ENCODE results near the gene ESPNL. TPM values are rescaled to one million over a fixed set of nuclear protein-coding genes. Genes with fewer than 3 reads are reported as not detected.
A peak's percentile ranks its signal among the peaks of the same experiment; 100 is the strongest.

ESPNL gene
- total RNA-seq, 1 experiment from 2014 or later, result 1.0 TPM

DNA sequence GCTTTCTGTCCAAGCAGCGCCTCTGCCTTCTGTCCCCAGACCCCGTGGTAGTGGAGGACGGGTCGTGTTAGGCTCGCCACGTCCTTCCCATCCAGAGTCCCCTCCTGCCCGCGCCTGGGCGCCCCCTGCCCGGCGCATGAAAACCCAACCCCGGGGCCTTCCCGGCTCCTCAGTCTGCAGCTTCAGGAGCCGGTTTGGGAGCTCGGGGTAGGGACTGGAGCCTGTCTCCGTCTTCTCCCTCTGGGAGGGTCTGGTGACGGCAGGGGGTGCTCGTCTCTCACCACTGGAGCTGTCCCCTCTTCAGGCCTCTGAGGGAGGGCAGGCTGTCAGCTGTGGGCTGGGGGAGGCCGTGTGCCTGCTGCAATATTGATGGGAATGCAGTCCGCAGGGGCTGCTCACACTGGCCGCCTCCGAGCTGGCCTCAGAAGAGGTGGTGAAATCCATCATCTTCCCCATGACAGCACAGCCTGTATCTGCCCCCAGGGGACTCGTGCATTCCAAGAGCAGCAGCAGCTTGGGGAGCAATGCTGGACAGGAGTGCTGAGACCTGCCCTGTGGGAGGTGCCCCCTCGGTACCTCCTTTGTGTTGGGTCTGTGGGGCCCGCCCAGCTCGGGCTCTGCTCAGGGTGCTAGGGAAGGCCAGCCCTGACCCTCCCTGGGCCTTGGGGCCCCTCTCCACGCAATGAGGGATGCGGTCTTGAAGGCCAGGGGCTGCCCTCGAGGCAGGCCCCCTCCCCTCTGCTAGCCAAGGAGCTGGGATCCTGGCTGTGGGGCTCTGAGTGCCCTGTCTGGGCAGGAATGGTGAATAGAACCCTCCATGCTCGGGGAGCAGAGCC, 20.5 kb downstream of the ESPNL start:
- no peak overlapping the region for H3K4me3 ChIP-seq (ENCODE audit: low read length)
- no peak for DNase-seq
- no peak overlapping the region for H3K4me2 ChIP-seq (ENCODE audit: low read depth, low read length, poor library complexity, severe bottlenecking)
- H3K27ac ChIP-seq (ENCODE audit: low read length), result no peak overlapping the region
- H3K79me2 ChIP-seq (ENCODE audit: low read length), result no peaks in the 10 kb centered on the region
- no peaks in the 10 kb centered on the region for H3K9me3 ChIP-seq (ENCODE audit: low read length)
- H3K9me2 ChIP-seq (replicated peaks; ENCODE audit: insufficient read depth, low read length), result no peaks in the 10 kb centered on the region
- no peaks in the 10 kb centered on the region for H3K27me3 ChIP-seq (ENCODE audit: low read length)
- H2AFZ ChIP-seq (ENCODE audit: low read length), result no peak overlapping the region
- H4K20me1 ChIP-seq (ENCODE audit: insufficient read depth, low read depth, low read length), result no peaks in the 10 kb centered on the region
- H3K4me1 ChIP-seq (ENCODE audit: low read length), result no peaks in the 10 kb centered on the region
- no peak overlapping the region for H3K9ac ChIP-seq (ENCODE audit: low read length)
- no peaks in the 10 kb centered on the region for H3K36me3 ChIP-seq (ENCODE audit: insufficient read depth, low read length)

DNA sequence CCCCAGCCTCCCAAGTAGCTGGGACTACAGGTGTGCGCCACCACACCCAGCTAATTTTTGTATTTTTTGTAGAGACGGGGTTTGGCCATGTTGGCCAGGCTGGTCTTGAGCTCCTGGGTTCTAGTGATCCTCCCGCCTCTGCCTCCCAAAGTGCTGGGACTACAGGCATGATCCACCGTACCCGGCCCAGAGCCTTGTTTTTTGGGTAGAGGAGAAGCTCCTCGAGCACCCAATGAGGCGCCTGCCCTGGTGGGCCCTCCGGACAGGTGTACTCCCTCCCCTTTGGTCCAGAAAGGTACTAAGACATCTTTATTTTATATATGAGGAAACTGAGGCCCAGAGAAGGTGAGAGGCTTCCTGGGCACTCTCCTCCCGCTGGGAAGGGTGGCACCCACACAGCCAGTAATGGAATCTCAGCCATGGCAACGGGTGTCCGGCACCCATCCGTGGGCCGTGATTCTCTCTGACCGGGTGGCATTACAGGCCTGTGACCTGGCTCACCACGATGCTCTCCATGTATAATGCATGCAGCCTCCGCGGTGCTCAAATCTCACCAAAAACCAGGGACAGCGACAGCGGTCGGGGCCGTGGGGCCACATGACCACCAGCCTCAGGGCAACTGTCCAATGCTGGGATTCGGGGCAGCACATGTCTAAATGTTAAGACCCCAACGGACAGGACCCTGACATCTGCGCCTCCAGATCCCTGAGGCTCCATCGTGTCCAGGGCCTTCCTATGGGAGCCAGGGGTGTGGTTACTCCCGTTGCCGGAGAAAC, 21.6 kb downstream of the ESPNL start:
- Histone ChIP-seq H3K9me2 (replicated peaks; ENCODE audit: insufficient read depth, low read length) (no peaks in the 10 kb centered on the region), H3K4me3 (ENCODE audit: low read length) (no peak overlapping the region), H3K36me3 (ENCODE audit: insufficient read depth, low read length) (no peaks in the 10 kb centered on the region), H3K27me3 (ENCODE audit: low read length) (no peaks in the 10 kb centered on the region), H3K9me3 (ENCODE audit: low read length) (no peaks in the 10 kb centered on the region), H4K20me1 (ENCODE audit: insufficient read depth, low read depth, low read length) (no peaks in the 10 kb centered on the region), H3K27ac (ENCODE audit: low read length) (no peak overlapping the region), H3K9ac (ENCODE audit: low read length) (no peak overlapping the region), H2AFZ (ENCODE audit: low read length) (no peak overlapping the region), H3K79me2 (ENCODE audit: low read length) (no peaks in the 10 kb centered on the region), H3K4me1 (ENCODE audit: low read length) (no peaks in the 10 kb centered on the region), H3K4me2 (ENCODE audit: low read depth, low read length, poor library complexity, severe bottlenecking) (no peak overlapping the region)
- no peak for DNase-seq

DNA sequence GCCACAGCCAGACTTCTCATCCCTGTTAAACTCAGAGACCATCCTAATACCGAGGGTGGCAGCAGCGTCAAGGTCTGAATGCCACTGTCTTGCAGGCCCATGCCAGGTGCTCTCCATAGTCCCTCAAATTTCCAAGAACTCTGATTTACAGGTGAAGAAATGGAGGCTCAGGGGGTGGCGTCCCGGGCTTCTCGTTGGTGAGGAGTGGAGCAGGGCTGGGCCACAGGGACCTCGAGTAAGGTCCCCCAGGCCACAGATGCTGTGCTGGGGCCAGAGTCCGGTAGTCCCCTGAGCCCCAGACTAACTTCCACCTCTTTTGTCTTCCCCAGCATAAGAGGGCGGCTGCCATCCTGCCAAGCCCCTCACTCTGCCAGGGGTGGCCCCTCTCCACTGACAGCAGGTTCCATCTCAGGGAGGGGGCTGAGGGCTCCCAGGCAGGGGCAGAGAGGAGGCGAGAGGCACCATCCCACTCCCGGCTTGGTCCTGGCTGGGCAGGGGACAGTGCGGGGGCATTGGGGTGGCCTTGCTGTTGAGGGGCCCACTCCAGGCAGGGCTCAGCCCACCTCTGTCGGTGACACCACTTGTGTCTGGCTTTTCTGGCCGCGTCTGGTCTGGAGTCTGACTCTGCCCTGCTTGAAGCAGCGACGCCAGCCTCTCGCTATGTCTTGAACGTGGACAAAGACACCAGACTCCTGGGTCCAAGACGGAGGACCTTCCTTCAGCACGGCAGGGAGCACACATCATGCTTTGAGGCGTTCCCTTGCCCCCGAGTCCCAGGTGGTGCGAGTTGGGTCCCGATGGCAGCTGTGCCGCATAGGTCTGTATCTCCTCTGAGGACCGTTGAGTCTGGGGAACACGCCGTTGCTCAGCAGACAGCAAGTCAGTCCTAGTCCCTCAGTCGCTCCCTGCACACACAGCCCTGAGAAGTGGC, 22.4 kb downstream of the ESPNL start:
- H3K27me3 ChIP-seq (ENCODE audit: low read length), result no peaks in the 10 kb centered on the region
- DNase-seq, result no peak
- no peak overlapping the region for H3K4me3 ChIP-seq (ENCODE audit: low read length)
- no peaks in the 10 kb centered on the region for H3K9me3 ChIP-seq (ENCODE audit: low read length)
- H3K36me3 ChIP-seq (ENCODE audit: insufficient read depth, low read length), result no peaks in the 10 kb centered on the region
- no peak overlapping the region for H2AFZ ChIP-seq (ENCODE audit: low read length)
- H3K9ac ChIP-seq (ENCODE audit: low read length), result no peak overlapping the region
- H4K20me1 ChIP-seq (ENCODE audit: insufficient read depth, low read depth, low read length), result no peaks in the 10 kb centered on the region
- H3K27ac ChIP-seq (ENCODE audit: low read length), result no peak overlapping the region
- no peaks in the 10 kb centered on the region for H3K9me2 ChIP-seq (replicated peaks; ENCODE audit: insufficient read depth, low read length)
- H3K4me2 ChIP-seq (ENCODE audit: low read depth, low read length, poor library complexity, severe bottlenecking), result no peak overlapping the region
- no peaks in the 10 kb centered on the region for H3K79me2 ChIP-seq (ENCODE audit: low read length)
- H3K4me1 ChIP-seq (ENCODE audit: low read length), result no peaks in the 10 kb centered on the region

DNA sequence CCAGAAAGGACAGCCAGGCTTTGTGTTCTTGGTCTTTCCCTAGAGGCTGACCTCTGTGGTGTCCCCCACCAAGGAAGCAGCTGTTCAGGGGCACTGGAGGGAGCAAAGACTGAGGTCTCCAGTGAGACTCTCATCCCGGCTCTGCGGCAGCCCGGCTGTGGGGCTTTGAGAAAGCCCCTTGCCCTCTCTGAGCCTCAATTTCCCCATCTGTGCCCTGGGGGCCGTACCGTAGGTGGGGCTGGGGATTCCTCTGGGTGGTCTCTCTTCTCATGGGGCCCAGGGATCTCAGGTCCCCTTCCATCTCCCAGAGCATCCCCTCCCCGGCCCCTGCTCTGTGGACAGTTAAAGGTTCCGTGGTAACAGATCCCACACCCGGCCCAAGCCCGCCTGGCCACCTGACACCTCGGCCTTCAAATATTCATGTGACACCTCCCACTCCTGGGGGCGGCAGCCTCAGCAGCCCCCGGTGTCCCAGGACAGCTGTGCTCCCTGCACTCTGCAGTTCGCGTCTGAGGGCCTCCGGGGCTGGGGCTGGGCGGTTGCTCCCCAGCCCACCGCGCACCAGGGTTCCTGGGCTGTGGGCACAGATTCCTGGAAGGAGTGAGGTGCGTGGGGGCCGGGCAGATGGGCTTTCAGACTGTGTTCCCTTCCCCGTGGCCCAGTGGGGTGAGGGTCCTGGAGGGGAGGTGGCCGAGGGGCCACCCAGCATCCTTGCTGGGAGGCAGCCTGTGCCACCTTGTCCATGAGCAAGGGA, 23.3 kb downstream of the ESPNL start:
- Histone ChIP-seq H3K9me3 (ENCODE audit: low read length) (no peaks in the 10 kb centered on the region), H3K79me2 (ENCODE audit: low read length) (no peaks in the 10 kb centered on the region), H3K9me2 (replicated peaks; ENCODE audit: insufficient read depth, low read length) (no peaks in the 10 kb centered on the region), H3K9ac (ENCODE audit: low read length) (no peak overlapping the region), H3K4me1 (ENCODE audit: low read length) (no peaks in the 10 kb centered on the region), H2AFZ (ENCODE audit: low read length) (no peak overlapping the region), H3K36me3 (ENCODE audit: insufficient read depth, low read length) (no peaks in the 10 kb centered on the region), H3K27ac (ENCODE audit: low read length) (no peak overlapping the region), H3K4me2 (ENCODE audit: low read depth, low read length, poor library complexity, severe bottlenecking) (no peak overlapping the region), H4K20me1 (ENCODE audit: insufficient read depth, low read depth, low read length) (no peaks in the 10 kb centered on the region), H3K27me3 (ENCODE audit: low read length) (no peaks in the 10 kb centered on the region), H3K4me3 (ENCODE audit: low read length) (no peak overlapping the region)
- DNase-seq, result no peak

DNA sequence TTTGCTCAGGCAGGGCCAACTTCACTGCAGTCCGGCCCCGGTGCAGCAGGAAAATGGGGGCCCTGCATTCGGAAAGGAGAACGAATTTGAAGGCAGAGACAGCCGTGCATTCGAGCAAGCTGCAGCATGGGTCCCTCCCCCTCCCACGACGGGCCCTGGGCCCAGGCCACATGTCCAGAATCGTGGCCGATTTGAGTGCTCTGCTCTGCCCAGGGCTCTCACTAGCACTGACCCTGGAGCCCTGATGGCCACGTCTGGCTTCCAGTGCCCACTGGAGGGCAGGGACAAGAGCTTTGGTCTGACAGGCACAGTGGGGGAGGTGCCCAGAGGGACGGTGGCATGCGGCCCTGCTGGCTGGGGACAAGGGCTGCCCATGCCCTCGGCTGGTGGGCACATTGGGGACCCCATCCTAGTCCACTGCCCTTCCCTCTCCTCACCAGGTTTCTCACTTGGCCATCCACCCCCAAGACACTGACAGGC, 23.9 kb downstream of the ESPNL start:
- H3K4me2 ChIP-seq (ENCODE audit: low read depth, low read length, poor library complexity, severe bottlenecking), result no peak overlapping the region
- H2AFZ ChIP-seq (ENCODE audit: low read length), result no peak overlapping the region
- H3K27me3 ChIP-seq (ENCODE audit: low read length), result no peaks in the 10 kb centered on the region
- H3K36me3 ChIP-seq (ENCODE audit: insufficient read depth, low read length), result no peaks in the 10 kb centered on the region
- H3K9ac ChIP-seq (ENCODE audit: low read length), result no peak overlapping the region
- DNase-seq, result no peak
- no peaks in the 10 kb centered on the region for H3K4me1 ChIP-seq (ENCODE audit: low read length)
- H3K79me2 ChIP-seq (ENCODE audit: low read length), result no peaks in the 10 kb centered on the region
- H3K4me3 ChIP-seq (ENCODE audit: low read length), result no peak overlapping the region
- H3K27ac ChIP-seq (ENCODE audit: low read length), result no peak overlapping the region
- H4K20me1 ChIP-seq (ENCODE audit: insufficient read depth, low read depth, low read length), result no peaks in the 10 kb centered on the region
- no peaks in the 10 kb centered on the region for H3K9me2 ChIP-seq (replicated peaks; ENCODE audit: insufficient read depth, low read length)
- no peaks in the 10 kb centered on the region for H3K9me3 ChIP-seq (ENCODE audit: low read length)

DNA sequence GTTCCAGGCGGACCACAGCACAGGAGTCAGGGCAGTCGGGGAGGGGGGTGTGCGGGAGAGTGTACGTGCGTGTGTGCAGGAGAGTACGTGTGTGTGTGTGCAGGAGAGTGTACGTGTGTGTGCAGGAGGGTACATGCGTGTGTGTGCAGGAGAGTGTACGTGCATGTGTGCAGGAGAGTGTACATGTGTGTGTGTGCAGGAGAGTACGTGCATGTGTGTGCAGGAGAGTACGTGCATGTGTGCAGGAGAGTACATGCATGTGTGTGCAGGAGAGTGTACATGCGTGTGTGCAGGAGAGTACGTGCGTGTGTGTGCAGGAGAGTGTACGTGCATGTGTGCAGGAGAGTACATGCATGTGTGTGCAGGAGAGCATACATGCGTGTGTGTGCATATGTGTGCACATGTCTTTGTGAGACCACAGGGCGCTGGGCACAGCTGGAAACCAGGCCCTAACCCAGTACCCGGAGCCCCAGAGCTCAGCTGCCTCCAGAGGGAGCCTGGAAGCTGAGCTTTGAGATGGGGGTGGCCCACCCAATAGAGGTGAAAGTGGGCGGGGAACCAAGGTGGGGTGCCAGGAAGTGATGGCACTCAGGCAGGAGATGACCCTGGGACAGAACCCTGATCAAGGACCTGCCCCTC, 24.5 kb downstream of the ESPNL start:
- Histone ChIP-seq H3K79me2 (ENCODE audit: low read length) (no peaks in the 10 kb centered on the region), H3K4me2 (ENCODE audit: low read depth, low read length, poor library complexity, severe bottlenecking) (no peak overlapping the region), H3K4me1 (ENCODE audit: low read length) (no peaks in the 10 kb centered on the region), H3K9me2 (replicated peaks; ENCODE audit: insufficient read depth, low read length) (no peaks in the 10 kb centered on the region), H3K27me3 (ENCODE audit: low read length) (no peaks in the 10 kb centered on the region), H3K4me3 (ENCODE audit: low read length) (no peak overlapping the region), H3K36me3 (ENCODE audit: insufficient read depth, low read length) (no peaks in the 10 kb centered on the region), H4K20me1 (ENCODE audit: insufficient read depth, low read depth, low read length) (no peaks in the 10 kb centered on the region), H3K9ac (ENCODE audit: low read length) (no peak overlapping the region), H3K9me3 (ENCODE audit: low read length) (no peaks in the 10 kb centered on the region), H2AFZ (ENCODE audit: low read length) (no peak overlapping the region), H3K27ac (ENCODE audit: low read length) (no peak overlapping the region)
- peak; percentile 60 for DNase-seq

DNA sequence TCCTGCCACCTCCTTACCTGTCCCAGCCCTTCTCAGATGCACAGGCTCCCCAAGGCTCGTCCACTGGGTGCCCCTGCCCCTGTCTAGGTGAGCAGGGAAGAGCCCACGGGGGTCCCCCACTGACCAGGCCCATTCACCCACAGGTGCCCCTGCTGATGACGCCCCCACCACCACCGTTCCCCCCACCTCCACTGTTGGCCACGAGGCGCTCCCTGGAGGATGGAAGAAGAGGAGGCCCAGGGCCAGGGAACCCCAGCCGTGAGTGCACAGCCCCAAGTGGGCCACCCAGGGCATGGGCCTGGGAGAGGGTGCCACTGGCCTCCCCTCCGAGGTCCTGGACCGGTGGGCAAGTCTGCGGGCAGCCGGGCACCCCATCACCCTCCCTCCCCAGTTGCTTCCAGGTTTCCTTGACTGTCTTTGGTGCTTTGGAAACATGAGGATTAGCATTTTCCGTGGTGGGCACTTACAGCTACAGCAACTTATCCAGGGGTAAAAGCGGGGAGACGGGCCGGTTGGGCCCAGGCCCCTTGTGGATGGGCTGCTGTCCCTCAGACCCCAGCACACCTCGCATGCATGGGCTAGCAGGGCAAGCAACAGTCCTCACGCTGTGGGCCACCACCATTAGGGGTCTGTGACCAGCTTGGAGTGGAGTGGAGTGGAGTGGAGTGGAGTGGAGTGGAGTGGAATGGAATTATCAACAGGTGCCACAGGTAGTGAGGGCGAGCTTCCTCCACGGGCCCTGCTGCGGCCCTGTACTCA, 25.2 kb downstream of the ESPNL start:
- H3K27ac ChIP-seq (ENCODE audit: low read length), result no peak overlapping the region
- H3K9me3 ChIP-seq (ENCODE audit: low read length), result no peaks in the 10 kb centered on the region
- H3K4me2 ChIP-seq (ENCODE audit: low read depth, low read length, poor library complexity, severe bottlenecking), result no peak overlapping the region
- no peak overlapping the region for H2AFZ ChIP-seq (ENCODE audit: low read length)
- no peaks in the 10 kb centered on the region for H3K79me2 ChIP-seq (ENCODE audit: low read length)
- H3K4me3 ChIP-seq (ENCODE audit: low read length), result no peak overlapping the region
- H3K9ac ChIP-seq (ENCODE audit: low read length), result no peak overlapping the region
- H3K4me1 ChIP-seq (ENCODE audit: low read length), result no peaks in the 10 kb centered on the region
- no peaks in the 10 kb centered on the region for H4K20me1 ChIP-seq (ENCODE audit: insufficient read depth, low read depth, low read length)
- DNase-seq, result no peak
- H3K36me3 ChIP-seq (ENCODE audit: insufficient read depth, low read length), result no peaks in the 10 kb centered on the region
- no peaks in the 10 kb centered on the region for H3K9me2 ChIP-seq (replicated peaks; ENCODE audit: insufficient read depth, low read length)
- no peaks in the 10 kb centered on the region for H3K27me3 ChIP-seq (ENCODE audit: low read length)
